GM19035 (cell line): ENCODE results near the gene CDC42EP2.

Source experiments
- ATAC-seq: cut with Tn5 transposase; IDR thresholded peaks from one replicate; pipeline ENCODE4 v1.9.1; 2021; ENCODE audit not compliant: unreplicated experiment

CDC42EP2 gene

DNA sequence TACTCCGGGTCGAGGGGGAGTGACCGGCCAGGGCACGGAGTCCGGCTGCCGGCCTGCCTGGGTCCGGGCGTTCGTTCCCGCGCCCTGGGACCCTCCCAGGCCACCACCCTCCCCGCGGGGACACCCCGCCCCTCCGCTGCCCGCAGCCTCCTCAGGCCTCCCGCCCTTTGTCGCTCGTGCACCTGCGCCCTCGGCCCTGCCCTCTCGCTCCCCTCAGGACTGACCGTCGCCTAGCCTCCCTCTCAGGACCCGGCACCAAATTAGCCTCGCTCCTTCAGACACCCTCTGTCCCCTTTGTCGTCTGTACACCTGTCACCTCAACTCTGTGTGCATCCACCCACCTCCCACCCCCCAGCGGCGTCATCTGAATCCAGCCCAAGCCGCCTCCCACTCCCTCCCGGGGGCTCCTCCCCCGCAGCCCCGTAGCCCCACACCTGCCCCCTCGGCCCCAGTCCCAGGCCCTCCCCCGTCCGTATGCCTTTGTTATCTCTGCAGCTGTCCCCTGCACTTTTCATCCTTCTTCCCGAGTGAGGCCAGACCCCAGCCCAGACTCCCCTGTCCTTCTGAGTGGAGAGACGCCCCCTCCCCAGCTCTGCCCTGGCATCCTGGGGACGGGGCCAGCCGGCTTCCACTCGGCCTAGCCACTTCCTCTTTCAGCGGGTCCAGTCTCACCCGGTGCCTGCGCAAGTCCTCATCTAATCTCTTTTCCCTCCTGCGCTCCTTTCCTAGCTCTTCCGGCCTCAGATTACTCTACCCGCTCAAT lies 40.5 kb downstream of the CDC42EP2 start:
- ATAC-seq, result peak; percentile 30

DNA sequence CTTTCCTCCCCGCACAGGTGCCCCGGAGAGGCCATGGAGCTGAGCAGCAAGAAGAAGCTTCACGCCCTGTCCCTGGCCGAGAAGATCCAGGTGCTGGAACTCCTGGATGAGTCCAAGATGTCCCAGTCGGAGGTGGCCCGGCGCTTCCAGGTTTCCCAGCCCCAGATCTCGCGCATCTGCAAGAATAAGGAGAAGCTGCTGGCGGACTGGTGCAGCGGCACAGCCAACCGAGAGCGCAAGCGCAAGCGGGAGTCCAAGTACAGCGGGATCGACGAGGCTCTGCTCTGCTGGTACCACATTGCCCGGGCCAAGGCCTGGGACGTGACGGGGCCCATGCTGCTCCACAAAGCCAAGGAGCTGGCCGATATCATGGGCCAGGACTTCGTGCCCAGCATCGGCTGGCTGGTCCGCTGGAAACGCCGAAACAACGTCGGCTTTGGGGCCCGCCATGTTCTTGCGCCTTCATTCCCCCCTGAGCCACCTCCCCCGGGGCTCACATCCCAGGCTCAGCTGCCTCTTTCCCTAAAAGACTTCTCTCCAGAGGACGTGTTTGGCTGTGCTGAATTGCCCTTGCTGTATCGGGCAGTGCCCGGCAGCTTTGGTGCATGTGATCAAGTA lies 41.2 kb downstream of the CDC42EP2 start:
- ATAC-seq, result no peak

DNA sequence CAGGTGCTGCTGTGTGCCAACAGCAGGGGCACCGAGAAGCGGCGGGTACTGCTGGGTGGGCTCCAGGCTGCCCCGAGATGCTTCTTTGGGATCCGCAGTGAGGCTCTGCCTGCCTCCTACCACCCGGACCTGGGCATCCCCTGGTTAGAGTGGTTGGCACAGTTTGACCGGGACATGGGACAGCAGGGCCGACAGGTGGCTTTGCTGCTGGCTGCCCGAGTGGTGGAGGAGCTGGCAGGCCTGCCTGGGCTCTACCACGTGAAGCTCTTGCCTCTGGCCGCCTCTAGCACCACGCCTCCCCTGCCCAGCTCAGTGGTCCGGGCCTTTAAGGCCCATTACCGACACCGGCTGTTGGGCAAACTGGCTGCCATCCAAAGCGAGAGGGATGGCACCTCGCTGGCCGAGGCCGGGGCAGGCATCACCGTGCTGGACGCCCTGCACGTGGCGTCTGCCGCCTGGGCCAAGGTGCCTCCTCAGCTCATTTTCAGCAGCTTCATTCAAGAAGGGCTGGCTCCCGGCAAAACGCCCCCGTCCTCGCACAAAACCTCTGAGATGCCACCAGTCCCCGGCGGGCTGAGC lies 41.8 kb downstream of the CDC42EP2 start:
- no peak for ATAC-seq

DNA sequence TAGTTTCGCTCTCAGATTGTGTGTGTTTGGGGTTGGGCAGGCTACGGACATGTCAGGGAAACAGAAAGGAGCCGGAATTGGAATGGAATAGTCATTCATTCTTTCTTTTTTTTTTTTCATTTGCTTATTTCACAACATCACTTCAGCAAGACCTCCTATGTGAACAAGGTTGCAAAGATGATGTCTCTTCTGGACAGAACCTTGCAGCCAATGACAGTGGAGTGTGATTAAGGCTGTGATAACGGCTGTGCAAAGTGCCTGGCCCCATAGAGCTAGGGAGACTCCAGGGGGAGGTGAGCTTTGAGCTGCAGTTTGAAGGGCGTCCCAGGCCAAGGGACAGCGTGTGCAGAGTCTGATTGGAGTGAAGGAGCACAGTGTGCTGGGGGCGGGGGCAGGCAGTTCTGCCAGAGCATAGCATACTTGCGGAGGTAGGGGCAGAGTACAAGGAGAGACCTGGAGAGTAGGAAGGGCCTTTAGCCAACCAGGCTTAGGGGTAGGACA lies 43.2 kb downstream of the CDC42EP2 start:
- ATAC-seq, result no peak

DNA sequence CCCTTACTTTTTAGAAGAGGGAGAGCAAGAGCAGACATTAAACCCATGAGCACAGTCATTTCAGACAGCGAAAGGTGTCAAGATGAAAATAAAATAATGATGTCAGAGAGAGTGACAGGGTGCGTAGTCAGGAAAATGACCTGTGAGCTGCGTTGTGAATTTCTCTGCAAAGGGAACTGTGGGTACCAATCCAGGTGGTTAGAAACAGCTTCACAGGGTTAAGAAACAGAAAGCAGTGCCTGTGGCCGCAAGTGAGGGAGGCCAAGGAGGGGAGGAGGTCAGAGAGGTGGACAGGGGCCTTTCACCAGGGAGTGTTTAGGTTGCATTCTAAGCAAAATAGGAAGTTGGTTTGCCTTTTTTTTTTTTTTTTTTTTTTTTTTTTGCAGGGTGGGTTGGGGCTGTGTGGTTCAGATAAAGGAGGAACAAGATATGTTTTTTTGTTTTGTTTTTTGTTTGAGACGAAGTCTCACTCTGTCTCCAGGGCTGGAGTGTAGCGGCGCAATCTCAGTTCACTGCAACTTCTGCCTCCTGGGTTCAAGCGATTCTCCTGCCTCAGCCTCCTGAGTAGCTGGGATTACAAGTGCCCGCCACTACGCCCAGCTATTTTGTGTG lies 47.8 kb downstream of the CDC42EP2 start:
- ATAC-seq, result no peak

DNA sequence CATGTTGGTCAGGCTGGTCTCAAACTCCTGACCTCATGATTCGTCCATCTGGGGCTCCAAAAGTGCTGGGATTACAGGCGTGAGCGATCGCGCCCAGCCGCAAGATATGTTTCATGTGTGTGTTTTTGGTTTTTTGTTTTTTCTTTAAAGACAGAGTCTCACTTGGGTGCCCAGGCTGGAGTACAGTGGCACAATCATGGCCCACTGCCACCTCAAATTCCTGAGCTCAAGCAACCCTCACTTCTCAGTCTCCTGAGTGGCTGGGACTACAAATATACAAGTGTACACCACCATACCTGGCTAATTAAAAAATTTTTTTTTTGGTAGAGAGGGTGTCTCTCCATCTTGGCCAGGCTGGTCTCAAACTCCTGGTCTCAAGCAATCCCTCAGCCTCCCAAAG lies 48.3 kb downstream of the CDC42EP2 start:
- no peak for ATAC-seq

DNA sequence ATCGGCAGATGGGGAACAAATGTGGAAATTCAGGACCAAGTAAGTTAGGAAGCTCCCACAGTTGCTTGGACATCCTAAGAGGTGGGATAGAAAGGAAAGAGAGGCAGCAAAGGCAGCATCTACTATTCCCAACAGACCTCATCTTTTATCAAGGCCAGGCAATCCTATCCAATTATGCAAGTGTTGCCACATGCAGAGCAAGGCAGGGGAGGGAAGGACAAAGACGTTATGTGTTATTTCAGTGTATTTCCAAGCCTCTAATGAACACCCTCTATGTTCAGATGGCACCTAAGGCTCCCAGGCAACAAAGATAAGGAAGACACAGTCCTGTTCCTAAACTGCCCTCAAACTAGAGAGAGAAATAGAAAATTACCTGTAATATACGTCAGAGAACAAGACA lies 49.1 kb downstream of the CDC42EP2 start:
- ATAC-seq, result no peak

DNA sequence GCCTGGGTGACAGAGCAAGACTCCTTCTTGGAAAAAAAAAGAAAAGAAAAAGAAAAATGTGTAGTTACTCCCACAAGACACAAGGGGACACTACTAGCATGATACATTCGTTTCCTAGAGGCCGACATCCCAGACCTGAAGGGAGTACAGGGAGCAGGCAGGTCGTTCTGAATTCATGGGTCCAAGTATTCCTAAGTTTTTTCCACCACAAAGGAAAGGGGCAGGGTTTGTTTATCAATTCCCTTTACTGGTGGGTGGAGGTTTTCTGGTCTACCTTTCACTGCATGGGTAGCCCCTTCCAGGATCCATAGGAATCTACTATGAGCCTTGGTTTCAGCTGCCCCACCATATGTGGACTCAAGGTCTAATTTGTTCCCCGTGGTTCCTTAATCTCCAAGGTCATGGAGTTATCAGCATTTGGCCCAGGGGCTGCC lies 51.7 kb downstream of the CDC42EP2 start:
- no peak for ATAC-seq

DNA sequence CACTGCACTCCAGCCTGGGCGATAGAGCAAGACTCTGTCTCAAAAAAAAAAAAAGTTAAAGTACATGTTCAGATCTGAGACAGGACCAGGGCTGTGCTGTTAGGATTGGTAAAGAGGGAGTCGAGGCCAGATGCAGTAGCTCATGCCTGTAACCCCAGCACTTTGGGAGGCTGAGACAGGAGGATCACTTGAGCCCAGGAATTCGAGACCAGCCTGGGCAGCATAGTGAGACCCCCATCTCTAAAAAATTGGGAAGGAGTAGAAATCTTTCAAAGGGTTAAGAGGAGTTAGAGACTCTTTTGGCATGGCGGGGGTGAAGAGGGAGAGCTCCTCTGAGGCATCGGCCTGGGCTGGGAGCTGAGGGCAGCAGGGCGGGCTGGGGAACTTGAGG lies 56.0 kb downstream of the CDC42EP2 start:
- no peak for ATAC-seq
